HUES6 (cell line): ENCODE results near the gene CHAD.
A peak's percentile ranks its signal among the peaks of the same experiment; 100 is the strongest.
"Not testable (repeated sequence)": the region's sequence is repeated elsewhere in the genome, so short reads cannot be mapped to it uniquely, and the experiment has no call there.

Experiments used
- H3K27ac ChIP-seq: 2 replicates; pipeline ENCODE4 v1.7.0; 2013; ENCODE audit warnings: low read depth, mild to moderate bottlenecking, low read length, inconsistent platforms
- H3K27me3 ChIP-seq: 2 replicates; pipeline ENCODE4 v1.6.1; 2013; ENCODE audit warnings: low read length; ENCODE audit not compliant: control insufficient read depth, insufficient read depth
- H3K36me3 ChIP-seq: 2 replicates; pipeline ENCODE4 v1.6.1; 2013; ENCODE audit warnings: low read length; ENCODE audit not compliant: control insufficient read depth, insufficient read depth
- H3K4me1 ChIP-seq: 2 replicates; pipeline ENCODE4 v1.6.1; 2013; ENCODE audit warnings: low read length; ENCODE audit not compliant: control insufficient read depth, insufficient read depth
- H3K4me3 ChIP-seq: 2 replicates; pipeline ENCODE4 v1.5.1; 2013; ENCODE audit warnings: low read depth, low read length
- H3K9ac ChIP-seq: one replicate; pipeline ENCODE4 v1.6.1; 2013; ENCODE audit warnings: mild to moderate bottlenecking, low read length
- H3K9me3 ChIP-seq: 2 replicates; pipeline ENCODE4 v1.6.1; 2013; ENCODE audit warnings: low read depth, low read length; ENCODE audit not compliant: control insufficient read depth, insufficient read depth

The CHAD gene

DNA sequence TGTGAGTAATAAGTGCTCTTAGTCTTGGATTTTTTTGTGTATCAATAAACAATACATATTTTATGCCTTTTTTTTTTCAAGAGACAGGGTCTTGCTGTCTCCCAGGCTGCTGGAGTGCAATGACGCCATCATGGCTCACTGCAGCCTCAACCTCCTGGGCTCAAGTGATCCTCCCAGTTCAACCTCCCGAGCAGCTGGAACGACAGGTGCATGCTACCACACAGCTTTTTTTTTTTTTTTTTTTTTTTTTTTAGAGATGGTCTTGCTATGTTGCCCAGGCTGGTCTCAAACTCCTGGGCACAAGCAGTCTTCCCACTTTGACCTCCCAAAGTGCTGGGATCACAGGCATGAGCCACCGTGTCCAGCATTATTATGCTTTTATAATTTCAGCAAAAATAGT lies 29.7 kb downstream of the CHAD start:
- Histone ChIP-seq H3K9ac (no peak overlapping the region), H3K36me3 (no peaks in the 10 kb centered on the region), H3K9me3 (no peaks in the 10 kb centered on the region), H3K4me1 (no peaks in the 10 kb centered on the region; the same call in 1 of the 2 replicates), H3K4me3 (no peak overlapping the region), H3K27me3 (no peaks in the 10 kb centered on the region), H3K27ac (no peak overlapping the region)

DNA sequence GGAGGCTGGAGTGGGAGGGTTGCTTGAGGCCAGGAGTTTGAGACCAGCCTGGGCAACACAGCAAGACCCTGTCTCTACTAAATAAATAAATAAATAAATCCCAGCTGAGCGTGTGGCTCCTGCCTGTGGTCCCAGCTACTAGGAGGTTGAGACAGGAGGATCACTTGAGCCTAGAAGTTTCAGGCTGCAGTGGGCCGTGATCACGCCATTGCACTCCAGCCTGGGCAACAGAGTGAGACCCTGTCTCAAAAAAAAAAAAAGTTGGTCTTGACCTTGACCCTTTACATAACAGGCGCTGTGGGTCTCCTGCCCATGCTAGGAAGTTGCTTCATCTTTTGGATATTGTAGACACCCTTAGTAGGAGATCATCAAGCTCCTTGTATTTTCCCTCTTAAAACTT lies 31.3 kb downstream of the CHAD start:
- H3K27me3 ChIP-seq = no peaks in the 10 kb centered on the region
- H3K36me3 ChIP-seq = no peaks in the 10 kb centered on the region
- H3K9me3 ChIP-seq = no peaks in the 10 kb centered on the region
- no peak overlapping the region for H3K27ac ChIP-seq
- no peak overlapping the region for H3K9ac ChIP-seq
- no peak overlapping the region for H3K4me3 ChIP-seq
- H3K4me1 ChIP-seq = no peaks in the 10 kb centered on the region; the same call in 1 of the 2 replicates

DNA sequence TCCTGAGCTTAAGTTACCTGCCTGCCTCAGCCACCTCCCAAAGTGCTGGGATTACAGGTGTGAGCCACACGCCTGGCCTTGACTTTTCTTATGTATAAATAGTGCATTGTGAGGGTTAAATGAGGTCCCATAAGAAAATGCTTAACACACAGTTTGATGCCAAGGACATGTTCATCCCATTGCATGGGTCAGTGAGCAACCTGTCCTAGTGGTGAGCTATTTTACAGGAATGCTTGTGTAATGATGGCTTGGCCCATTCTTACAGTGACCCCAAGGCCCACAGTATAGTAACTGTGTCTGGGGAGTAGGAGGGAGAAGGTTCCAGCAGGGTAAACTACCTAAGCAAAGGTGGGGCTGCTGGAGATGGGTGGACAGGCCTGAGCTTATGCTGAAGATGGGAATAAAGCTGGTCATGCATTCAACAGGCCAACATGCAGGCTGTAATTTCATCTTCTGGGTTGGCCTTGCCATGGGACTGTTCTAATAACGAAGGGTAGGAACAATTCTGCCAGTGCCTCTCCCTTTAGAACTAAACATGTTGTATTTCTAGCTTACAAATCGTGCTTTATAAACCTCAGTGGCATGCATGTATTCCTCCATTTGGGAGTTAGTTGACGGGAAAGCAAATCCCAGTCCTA lies 36.4 kb downstream of the CHAD start:
- no peak overlapping the region for H3K9ac ChIP-seq
- no peak overlapping the region for H3K4me3 ChIP-seq
- peaks cover 3% of the 10 kb centered on the region; the same call in 1 of the 2 replicates for H3K36me3 ChIP-seq
- H3K9me3 ChIP-seq = no peaks in the 10 kb centered on the region
- no peaks in the 10 kb centered on the region for H3K27me3 ChIP-seq
- H3K4me1 ChIP-seq = peaks cover 6% of the 10 kb centered on the region
- no peak overlapping the region for H3K27ac ChIP-seq

DNA sequence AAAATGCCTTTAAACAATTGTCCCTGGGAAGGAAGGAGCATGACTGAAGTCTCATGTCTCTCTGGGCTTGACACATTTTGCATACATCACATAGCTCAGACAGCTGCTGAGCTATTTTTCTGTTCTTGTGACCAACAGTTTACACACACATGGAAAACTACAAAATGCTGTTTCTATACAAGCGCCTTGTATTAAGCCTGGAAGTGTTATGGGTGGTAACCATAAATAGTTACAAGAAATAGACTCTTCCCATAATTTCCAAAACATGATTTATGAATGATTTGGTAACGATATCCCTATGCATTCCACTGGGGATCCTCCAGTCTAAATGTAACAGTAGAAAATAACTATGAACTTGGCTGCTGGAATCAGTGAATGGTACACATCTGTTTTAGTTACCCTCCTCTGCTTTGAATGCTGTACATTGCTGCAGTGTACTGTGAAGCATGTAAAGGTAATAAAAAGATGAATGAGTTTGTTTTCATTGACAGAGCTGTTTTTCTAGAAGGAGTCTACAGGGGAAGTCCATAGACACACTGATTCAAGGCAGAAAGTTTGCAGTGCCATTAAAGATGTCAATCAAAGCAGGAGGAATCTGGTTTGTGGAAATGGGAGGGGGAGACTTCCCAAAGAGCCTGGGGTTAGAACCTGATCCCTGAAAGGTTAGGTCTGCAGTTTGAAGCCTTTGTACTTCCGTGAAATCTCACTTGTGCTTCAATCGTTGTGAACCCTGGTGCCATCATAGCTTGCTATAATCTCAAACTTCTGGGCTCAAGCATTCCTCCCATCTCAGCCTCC lies 37.7 kb downstream of the CHAD start:
- Histone ChIP-seq H3K27ac (no peak overlapping the region), H3K9ac (no peak overlapping the region), H3K27me3 (no peaks in the 10 kb centered on the region), H3K9me3 (no peaks in the 10 kb centered on the region), H3K36me3 (peaks cover 3% of the 10 kb centered on the region; the same call in 1 of the 2 replicates), H3K4me1 (peaks cover 14% of the 10 kb centered on the region), H3K4me3 (no peak overlapping the region)

DNA sequence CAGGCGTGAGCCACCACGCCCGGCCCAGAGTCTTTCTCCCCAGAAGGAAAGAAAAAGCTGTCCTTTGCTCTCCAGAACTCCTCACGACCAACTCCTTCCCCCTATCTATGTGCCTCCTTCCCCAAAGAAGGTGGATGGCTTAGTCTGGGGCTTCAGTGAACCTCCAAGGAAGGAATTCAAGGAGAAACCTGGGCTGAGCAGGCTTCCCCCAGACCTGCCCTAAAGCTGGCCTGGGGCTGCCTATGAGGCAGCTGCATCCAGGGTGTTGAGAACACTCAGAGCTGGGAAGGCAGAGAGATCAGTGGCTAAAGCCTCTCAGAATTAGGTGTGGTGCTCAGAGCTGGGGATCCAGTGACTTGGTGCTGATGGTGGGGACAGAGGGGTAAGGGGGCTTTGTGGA lies 38.9 kb downstream of the CHAD start:
- Histone ChIP-seq H3K9me3 (no peaks in the 10 kb centered on the region), H3K27ac (no peak overlapping the region), H3K27me3 (peaks cover 7% of the 10 kb centered on the region), H3K4me3 (no peak overlapping the region), H3K9ac (no peak overlapping the region), H3K4me1 (peaks cover 22% of the 10 kb centered on the region), H3K36me3 (peaks cover 3% of the 10 kb centered on the region; the same call in 1 of the 2 replicates)

DNA sequence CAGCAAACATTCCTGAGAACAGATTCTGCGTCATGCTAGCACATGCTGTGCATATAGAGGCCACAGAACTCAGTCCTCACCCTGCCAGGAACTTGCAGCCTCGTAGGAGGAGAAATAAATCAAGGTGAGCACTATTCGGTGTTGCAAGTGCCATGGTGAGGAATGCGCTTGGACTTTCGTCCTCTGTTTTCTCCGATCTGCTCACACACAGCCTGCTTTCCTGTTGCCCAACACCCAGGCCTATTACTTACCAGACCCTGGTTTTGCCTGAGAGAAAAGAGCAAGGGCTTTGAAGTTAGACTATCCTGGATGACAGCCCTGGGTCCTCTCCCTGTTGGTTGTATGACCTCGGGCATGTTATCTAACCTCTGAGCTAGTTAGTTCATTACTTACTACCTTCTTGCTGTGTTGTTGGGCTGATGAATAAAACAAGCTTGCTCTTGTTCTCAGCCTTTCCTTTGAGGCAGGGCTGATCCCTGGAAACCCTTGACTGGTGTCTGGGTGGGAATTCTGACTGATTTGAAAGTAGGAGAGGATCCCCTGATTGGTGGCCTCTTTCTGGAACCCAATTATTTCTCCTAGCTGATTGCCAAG lies 39.8 kb downstream of the CHAD start:
- H3K27ac ChIP-seq = no peak overlapping the region
- no peak overlapping the region for H3K4me3 ChIP-seq
- peaks cover 22% of the 10 kb centered on the region for H3K4me1 ChIP-seq
- no peaks in the 10 kb centered on the region for H3K9me3 ChIP-seq
- peaks cover 7% of the 10 kb centered on the region for H3K27me3 ChIP-seq
- H3K9ac ChIP-seq = no peak overlapping the region
- peaks cover 3% of the 10 kb centered on the region; the same call in 1 of the 2 replicates for H3K36me3 ChIP-seq

DNA sequence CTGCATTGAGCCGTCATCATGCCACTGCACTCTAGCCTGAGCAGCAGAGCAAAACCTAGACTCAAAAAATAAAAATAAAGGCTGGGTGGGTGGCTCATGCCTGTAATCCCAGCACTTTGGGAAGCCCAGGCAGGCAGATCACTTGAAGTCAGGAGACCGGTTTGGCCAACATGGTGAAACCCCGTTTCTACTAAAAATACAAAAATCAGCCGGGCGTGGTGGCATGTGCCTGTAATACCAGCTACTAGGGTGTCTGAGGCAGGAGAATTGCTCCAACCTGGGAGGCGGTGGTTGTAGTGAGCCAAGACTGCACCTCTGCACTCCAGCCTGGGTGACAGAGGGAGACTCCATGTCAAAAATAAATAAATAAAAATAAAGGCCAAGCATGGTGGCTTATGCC lies 40.6 kb downstream of the CHAD start:
- H3K27me3 ChIP-seq, H3K36me3 ChIP-seq, H3K4me3 ChIP-seq, H3K9ac ChIP-seq, H3K9me3 ChIP-seq, H3K27ac ChIP-seq: not testable (repeated sequence)
- H3K4me1 ChIP-seq = peaks cover 22% of the 10 kb centered on the region

DNA sequence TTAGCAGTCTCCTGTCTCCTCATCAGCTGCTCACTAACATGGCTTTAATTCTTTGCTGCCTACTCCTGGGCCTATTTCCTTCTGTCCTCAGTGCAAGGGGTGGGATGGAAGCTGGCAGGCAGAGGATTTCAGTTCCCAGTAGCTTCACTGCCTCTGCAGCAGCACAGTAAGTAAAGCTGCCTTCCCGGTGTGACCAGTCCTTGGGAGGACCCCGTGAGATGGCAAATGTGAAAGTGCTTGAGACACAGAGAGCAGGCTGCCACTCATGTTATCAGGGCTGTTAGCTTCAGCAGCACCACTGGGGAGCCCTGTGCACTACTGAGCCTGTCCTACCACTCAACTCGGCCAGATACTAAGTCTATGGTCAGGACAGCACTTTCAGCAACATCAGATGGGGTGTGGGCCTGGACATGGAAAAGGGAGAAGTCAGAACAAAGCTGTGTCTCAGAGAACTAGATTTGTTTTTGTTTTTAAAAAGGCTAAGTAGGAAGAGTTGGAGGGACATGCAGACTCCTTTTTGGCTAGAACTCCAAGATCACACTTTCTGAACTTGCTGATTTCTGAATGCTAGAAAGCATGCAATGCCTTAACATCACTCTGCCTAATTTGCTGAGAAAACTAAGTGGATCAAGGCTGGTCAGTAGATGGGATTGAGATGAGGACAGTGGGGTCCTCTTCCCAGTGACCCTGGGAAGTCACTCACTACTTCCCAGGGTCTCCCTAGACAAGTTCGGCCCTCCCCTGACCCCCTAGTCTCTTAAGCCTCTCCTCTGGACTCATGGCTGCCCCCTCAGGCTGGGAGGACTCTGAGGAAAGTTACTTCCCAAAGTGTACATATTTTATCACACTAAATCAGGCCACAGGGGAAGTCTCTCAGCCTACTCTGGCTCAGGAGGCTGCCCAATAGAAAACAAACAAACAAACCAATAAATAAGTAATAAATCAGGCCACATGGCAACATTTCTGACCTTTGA lies 41.6 kb downstream of the CHAD start:
- no peaks in the 10 kb centered on the region for H3K9me3 ChIP-seq
- peaks cover 22% of the 10 kb centered on the region for H3K4me1 ChIP-seq
- peaks cover 3% of the 10 kb centered on the region; the same call in 1 of the 2 replicates for H3K36me3 ChIP-seq
- H3K9ac ChIP-seq = peak overlapping the region; percentile 43
- H3K27ac ChIP-seq = no peak overlapping the region
- H3K4me3 ChIP-seq = peak overlapping the region; percentile 70
- H3K27me3 ChIP-seq = peaks cover 7% of the 10 kb centered on the region

DNA sequence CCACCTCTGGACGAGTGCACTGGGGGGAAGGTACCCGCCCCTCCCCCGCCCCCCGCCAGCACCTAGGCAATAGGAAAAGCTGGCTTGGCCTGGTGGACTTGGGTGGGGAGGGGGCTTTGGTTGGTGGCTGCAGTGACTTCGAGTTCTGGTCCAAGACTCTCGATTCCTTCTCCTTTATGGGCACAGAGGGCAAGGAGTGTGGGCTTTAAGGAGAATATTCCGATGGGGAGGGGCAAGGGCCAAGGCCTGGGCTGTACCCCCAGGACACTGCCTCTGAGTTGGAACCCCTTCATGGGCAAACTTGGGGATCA lies 42.3 kb downstream of the CHAD start:
- peaks cover 7% of the 10 kb centered on the region for H3K27me3 ChIP-seq
- H3K36me3 ChIP-seq = peaks cover 3% of the 10 kb centered on the region; the same call in 1 of the 2 replicates
- H3K9me3 ChIP-seq = no peaks in the 10 kb centered on the region
- peak overlapping the region; percentile 70 for H3K4me3 ChIP-seq
- peak overlapping the region; percentile 43 for H3K9ac ChIP-seq
- H3K27ac ChIP-seq = no peak overlapping the region
- peaks cover 22% of the 10 kb centered on the region for H3K4me1 ChIP-seq

DNA sequence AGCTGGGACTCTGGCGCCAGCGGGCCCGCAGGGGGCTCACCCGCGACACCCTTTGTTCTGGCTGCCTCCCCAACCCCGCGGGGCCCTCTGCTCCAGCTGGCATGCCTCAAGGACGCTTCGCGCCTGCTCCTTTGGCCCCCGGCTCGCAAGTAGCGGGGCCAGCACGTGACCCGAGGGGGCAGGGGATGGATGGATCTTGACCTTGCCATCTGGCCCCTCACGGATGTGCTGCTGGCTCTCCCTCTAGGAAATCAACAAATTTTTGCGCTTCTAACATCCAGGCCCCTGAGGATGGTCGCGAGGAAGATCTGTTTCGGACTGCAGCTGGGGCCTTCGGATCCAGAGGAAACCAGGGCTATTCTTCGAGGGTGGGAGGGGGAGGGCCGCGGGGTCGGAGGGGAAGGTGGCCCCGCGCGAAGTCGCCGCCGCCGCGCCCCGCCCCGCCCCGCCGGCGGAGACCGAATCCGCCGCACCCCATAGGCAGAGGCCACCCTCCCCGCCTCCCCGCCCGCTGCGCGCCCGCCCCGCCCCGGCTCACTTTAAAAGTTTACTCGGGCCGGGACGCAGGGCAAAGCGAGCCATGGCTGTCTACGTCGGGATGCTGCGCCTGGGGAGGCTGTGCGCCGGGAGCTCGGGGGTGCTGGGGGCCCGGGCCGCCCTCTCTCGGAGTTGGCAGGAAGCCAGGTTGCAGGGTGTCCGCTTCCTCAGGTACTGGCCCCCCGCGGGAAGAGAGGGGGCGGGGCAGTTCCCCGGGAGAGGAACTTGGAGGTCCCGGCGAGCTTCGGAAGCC lies 42.8 kb downstream of the CHAD start, which contains the start of gene ACSF2:
TSS of gene ACSF2 (plus strand) at position 537 of the 790 bp plus-strand sequence. CDS start at position 581, 44 bp downstream.
- no peaks in the 10 kb centered on the region for H3K9me3 ChIP-seq
- H3K36me3 ChIP-seq = peaks cover 3% of the 10 kb centered on the region; the same call in 1 of the 2 replicates
- peaks cover 18% of the 10 kb centered on the region for H3K4me1 ChIP-seq
- H3K9ac ChIP-seq = peak within 1 kb of the TSS; percentile 67
- H3K4me3 ChIP-seq = peak within 1 kb of the TSS; percentile 70
- H3K27ac ChIP-seq = no peak within 1 kb of the TSS
- H3K27me3 ChIP-seq = peaks cover 7% of the 10 kb centered on the region
